Activated CD4-positive, alpha-beta T cell treated with anti-CD3 and anti-CD28 coated beads, Interleukin-2, amount 50 U/mL, for 16 hours (primary cell): Measurements from ENCODE around the gene ASIC4.

Experiments
- DNase-seq: peaks from one replicate; pipeline ENCODE4 v3.0.0-alpha.2; 2020

ASIC4 gene

DNA sequence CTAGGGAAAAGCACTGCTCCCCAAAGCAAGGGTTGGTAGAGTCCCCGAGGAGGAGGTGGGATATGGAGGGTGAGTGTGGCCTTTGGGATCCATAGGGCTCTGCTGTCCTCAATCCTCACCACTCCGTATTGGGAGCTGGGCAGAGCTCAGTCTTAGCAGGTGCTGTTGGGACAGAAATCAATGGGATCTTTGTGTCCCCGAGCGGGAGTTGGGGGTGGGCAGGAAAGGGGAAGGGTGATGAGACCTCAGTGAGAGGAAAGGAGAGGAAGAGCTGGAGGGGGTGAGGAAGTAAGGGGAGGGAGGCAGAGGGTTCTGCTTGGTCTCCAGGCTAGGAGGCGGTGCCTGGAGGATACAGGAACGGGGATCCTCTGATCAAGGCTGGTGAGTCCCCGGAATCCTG, 2.6 kb downstream of the ASIC4 start:
- DNase-seq = no peak

DNA sequence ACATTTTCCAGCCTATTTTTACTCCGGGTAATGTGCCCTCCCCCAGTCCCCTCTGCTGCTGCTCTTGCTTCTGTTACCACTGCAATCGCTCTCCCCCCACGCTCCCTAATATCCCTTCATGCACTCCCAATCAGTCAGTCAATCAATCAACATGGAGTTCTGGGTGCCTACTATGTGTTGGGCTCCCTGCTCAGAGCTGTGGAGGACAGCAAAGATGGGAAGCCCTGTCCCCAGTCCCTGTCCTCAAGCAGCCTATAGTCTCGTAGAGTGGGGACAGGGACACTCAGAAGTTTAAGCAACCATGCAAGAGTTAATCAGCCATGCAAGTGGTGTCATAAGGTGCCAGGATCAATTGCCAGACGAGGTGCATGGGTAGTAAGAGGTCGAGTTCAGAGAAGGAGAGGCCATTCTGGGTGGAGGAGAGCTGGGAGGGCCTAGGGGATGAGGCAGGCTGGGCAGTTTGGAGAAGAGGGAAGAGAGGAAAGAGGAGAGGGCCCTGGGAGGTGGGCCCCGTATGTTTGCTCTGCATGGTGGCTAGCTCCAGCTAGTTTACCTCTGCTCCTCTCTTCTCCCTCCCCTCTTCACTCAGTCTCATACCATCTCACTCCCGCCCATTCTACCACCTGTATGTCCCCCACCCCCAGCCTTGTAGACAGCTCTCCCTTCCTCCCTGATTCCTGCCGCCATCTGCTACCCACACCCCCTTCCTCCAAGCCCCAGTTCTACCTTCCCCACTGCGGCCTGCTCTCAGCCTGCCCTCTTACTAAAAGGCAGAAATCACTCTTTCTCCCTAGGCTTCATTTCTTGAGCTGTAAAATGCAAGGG, 3.9 kb downstream of the ASIC4 start:
- no peak for DNase-seq

- no peak for DNase-seq
Measured at GRCh38 chr2:219519526-219519916, 5.2 kb downstream of the ASIC4 start.

GRCh38 chr2:219520079-219520478, 5.8 kb downstream of the ASIC4 start:
- DNase-seq = no peak

- DNase-seq = no peak
Measured at GRCh38 chr2:219521066-219521880, 7.0 kb downstream of the ASIC4 start.

GRCh38 chr2:219522111-219523030, 8.1 kb downstream of the ASIC4 start:
- DNase-seq = no peak

- DNase-seq = no peak
Measured at GRCh38 chr2:219523031-219523671, 8.9 kb downstream of the ASIC4 start.

DNA sequence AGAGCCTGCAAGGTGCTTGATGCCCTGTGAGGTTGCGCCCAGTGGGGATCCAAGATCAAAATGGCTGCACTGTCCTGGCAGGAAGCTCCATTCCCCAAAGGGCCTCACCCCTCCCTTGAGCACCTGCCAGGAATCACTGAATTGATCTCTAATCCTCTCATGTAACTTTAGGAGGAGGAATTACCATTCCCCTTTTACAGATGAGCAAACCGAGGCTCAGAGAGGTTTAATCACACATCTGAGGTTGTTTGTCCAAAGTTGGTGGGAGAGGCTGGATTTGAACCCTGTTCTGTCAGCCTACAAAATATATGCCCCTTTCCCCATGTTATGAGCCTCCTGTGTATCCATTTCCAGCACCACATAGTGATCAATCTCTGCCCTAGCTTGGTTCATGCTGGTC, 10.5 kb downstream of the ASIC4 start:
- DNase-seq = no peak

- no peak for DNase-seq
Measured at GRCh38 chr2:219525533-219526232, 11.4 kb downstream of the ASIC4 start.

GRCh38 chr2:219526320-219527075, 12.2 kb downstream of the ASIC4 start:
- no peak for DNase-seq

GRCh38 chr2:219527076-219527394, 12.8 kb downstream of the ASIC4 start:
- DNase-seq = no peak

DNA sequence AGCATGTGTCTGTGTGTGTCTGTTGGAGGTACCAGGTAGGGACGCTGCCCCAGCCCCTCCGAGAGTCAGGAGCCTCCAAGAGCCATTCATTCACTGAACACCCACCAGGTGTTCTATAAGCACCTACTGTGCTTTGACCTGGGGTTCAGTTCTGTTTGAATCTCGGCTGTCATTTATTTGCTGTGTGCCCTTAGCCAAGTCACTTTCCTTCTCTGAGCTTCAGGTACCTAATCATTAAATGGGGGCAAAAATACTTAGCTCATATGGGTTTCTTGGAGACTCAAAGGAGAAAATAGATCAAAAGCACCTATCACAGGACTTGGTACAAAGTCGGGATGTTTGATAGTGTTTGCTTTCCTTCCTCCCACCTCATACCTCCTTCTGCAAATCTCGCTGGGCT, 13.2 kb downstream of the ASIC4 start:
- no peak for DNase-seq

DNA sequence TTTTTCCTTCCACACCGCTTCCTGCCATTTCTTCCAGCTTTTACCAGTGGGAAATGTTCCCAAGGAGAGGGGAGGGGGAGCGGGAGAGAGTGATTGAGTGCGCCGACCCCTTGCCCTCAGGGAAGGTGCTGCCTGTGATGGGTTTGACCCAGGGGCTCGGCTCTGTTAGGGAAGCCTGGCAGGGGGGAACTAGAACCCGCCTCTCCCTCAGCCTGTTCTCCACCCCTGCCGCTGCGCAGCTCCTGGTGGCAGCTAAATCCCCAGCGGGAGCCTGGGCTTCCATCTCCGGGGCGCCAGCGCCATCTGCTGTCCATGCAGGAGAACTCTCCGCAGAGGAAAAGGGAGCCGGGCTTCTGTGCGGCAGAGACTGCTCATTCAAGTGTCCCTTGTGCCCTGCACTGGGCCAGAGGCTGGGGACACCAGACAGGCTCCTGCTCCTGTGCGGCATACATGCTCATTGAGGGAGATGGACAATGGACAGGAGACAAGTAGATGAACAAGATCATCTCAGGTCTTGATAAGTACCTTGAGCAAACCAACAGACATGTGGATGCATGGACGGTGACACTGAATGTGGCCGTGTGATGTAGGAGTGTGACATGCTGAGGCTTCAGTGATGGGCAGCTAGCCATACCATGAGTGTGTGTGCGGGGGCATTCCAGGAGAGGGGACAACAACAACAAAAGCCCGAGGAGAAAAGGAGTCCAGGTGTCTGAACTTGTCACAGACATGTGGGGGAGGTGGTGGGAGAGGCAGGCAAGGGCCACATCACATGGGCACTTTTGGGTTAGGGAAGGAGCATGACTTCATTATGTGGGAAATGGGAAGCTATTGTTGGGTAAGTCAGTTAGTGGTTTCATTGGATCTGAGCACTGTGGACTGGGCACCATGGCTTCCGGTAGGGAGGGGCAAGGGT, 16.0 kb downstream of the ASIC4 start:
- DNase-seq = peak; percentile 85

DNA sequence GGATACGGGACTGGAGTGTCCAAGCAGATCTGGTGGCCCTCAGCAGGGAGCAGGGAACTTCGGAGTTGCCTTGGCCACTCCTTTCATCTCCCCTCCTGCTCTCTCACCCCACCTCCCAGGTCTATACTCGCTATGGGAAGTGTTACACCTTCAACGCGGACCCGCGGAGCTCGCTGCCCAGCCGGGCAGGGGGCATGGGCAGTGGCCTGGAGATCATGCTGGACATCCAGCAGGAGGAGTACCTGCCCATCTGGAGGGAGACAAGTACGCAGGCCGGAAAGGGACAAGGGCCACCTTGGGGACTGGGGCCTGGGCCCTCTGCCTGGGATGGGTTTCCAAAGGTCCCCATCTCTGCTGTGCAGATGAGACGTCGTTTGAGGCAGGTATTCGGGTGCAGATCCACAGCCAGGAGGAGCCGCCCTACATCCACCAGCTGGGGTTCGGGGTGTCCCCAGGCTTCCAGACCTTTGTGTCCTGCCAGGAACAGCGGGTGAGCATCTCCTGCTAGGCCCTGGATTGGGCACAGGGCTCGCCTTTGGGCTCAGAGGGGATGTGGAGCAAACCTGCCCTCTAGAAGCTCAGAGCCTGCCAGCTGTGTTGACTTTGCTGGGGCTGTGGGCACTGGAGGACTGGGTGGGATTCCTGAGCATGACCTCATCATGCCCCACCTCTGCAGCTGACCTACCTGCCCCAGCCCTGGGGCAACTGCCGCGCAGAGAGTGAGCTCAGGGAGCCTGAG, 17.5 kb downstream of the ASIC4 start:
- DNase-seq = no peak

GRCh38 chr2:219532378-219532649, 18.0 kb downstream of the ASIC4 start:
- DNase-seq = no peak

DNA sequence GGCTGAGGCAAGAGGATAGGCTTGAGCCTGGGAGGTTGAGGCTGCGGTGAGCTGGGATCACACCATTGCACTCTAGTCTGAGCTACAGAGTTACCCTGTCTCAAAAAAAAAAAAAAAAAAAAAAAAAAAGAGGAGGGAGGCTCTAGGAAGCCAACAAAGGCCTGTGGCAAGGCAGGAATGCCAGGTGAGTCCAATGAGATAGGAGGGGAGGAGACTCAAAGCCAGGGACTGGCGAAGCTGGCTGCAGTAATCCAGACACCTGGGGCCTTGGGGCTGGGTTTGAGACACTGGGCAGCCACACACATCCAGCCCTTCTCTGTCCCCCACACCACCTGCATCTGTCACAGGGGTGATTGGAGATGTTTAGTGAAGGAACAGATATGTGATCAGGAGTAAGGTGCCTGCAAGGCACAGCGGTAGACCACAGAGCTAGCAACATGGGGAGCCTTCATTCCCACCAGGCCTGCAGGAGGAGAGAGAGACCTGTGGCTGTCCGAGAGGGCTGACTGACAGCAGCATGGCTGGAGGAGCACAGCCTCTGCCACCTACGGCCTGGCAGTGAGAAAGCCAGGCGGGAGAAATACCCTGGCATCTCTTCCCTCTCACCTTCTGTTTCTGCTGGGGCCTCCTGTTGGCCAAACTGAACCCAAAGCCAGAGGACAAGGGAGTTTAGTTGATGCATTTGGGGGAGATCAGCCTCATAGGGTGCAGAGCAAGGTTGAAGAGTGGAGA, 19.8 kb downstream of the ASIC4 start:
- no peak for DNase-seq

DNA sequence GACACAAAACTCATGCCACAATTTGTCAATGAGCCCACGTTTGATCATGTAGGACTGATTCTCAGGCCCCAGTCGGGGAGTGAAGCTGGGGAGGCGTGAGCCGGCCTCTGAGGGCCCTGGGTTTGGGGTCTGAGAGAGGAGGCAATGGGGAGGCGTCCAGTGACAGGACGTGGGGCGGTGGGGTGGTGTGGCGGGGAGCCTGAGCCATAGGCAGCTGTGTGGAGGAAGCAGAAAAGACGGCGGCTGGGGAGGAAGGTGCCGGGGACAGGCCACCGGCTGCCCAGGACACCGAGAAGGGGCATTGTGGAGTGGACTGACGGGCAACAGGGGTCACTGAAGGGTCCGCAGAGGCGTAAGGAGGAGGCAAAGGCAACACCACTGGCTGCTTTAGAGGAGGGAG, 22.1 kb downstream of the ASIC4 start:
- DNase-seq = no peak

DNA sequence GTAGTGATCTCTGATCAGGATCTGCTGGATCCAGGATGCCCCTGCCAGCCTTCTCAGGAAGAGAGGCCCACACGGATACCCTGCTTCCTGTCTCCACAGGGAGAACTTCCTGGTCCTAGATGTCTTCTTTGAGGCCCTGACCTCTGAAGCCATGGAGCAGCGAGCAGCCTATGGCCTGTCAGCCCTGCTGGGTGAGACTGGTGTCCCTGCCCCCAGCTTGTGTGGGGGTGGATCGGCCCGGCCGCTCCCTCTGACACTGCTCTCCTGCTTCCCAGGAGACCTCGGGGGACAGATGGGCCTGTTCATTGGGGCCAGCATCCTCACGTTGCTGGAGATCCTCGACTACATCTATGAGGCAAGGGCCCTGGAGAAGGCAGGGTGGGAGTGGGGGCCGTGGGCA, 22.7 kb downstream of the ASIC4 start:
- DNase-seq = no peak
